K562 (cell line): ENCODE measurements around the gene CNTNAP4. TPM values are rescaled to one million over a fixed set of nuclear protein-coding genes. Genes with fewer than 3 reads are reported as not detected.

Experiments used
- ATAC-seq: fragments of 200-7000 bp; cut with Tn5 transposase; 3 replicates; pipeline ENCODE4 v1.9.1; 2020; ENCODE audit warnings: moderate library complexity
- BruUV-seq: library from RNA; stranded (reverse); fragments of 400-500 nt; replicated peaks from 2 replicates; lab custom pipeline; 2021; lab: Mats Ljungman, UMichigan
- CTCF ChIA-PET: fragments of 300-600 bp; formaldehyde crosslinking; extraction: SDS; loops from one replicate; lab custom pipeline; 2021; ENCODE audit warnings: low intra/inter-chr PET ratio; lab: Yijun Ruan, JAX
- POLR2A ChIA-PET: fragments of 300-600, 350-650 bp; sonication (Branson Sonifier 250); formaldehyde crosslinking; extraction: SDS; loops from one replicate; lab custom pipeline; 2021; ENCODE audit warnings: antibody characterized with exemption, inconsistent platforms; lab: Yijun Ruan, JAX
- DNase-seq, 4 experiments: peaks; one replicate each; pipeline versions ENCODE4 v3.0.0 to v3.0.0-alpha.2; 2011 to 2018; ENCODE audit warnings: low spot score in 3 of 4, mixed read lengths in 3 of 4; ENCODE audit errors: extremely low read depth in 1 of 4
- FAIRE-seq: peaks from 2 replicates; lab custom pipeline; 2011; peaks lifted over from hg19 to GRCh38; lab: Jason Lieb, UNC
- H2AFZ ChIP-seq: 2 replicates; pipeline ENCODE4 v1.6.0; 2011; ENCODE audit warnings: low read depth, low read length, control low read depth, inconsistent platforms
- H3K27ac ChIP-seq: fragments of 200-600 bp; 3 replicates; pipeline ENCODE4 v1.8.0; 2011; ENCODE audit warnings: low read depth, mild to moderate bottlenecking, control low read depth, inconsistent platforms, low read length, moderate library complexity, mixed read lengths; ENCODE audit errors: extremely low read depth
- H3K27me3 ChIP-seq, 2 experiments: fragments of 300-600 bp in 1 of 2; 2 replicates in 1 of 2; 3 replicates in 1 of 2; pipeline versions ENCODE4 v1.6.0 to v1.8.0; 2011; ENCODE audit warnings: inconsistent platforms in 2 of 2, low read length in 2 of 2, mild to moderate bottlenecking in 1 of 2, mixed read lengths in 1 of 2, moderate library complexity in 1 of 2; ENCODE audit not compliant: control insufficient read depth in 2 of 2, insufficient read depth in 2 of 2
- H3K36me3 ChIP-seq: fragments of 300-600 bp; 3 replicates; pipeline ENCODE4 v1.8.0; 2011; ENCODE audit warnings: mild to moderate bottlenecking, low read length, inconsistent platforms; ENCODE audit not compliant: control insufficient read depth, insufficient read depth
- H3K4me1 ChIP-seq, 2 experiments: fragments of 200-600 bp in 1 of 2; replicated peaks in 1 of 2; 2 replicates in 1 of 2; 3 replicates in 1 of 2; pipeline versions ENCODE4 v1.5.1 to v1.8.0; 2011; ENCODE audit warnings: inconsistent platforms in 2 of 2, low read length in 2 of 2, mild to moderate bottlenecking in 1 of 2, mixed read lengths in 1 of 2, moderate library complexity in 1 of 2; ENCODE audit not compliant: control insufficient read depth in 2 of 2, insufficient read depth in 2 of 2
- H3K4me2 ChIP-seq: 2 replicates; pipeline ENCODE4 v1.6.1; 2011; ENCODE audit warnings: low read length, control low read depth, inconsistent platforms, mixed read lengths; ENCODE audit not compliant: insufficient read depth
- H3K4me3 ChIP-seq: fragments of 200-600 bp; sonication (generic), shearing (Covaris generic); 2 replicates; pipeline ENCODE4 v1.5.1; 2016; ENCODE audit warnings: control low read depth, inconsistent platforms
- H3K79me2 ChIP-seq: fragments of 200-600 bp; 3 replicates; pipeline ENCODE4 v1.8.0; 2011; ENCODE audit warnings: low read length, inconsistent platforms; ENCODE audit not compliant: control insufficient read depth, insufficient read depth
- H3K9ac ChIP-seq, 2 experiments: 2 replicates each; pipeline versions ENCODE4 v1.6.0 to v1.6.1; 2011; ENCODE audit warnings: low read depth in 2 of 2, low read length in 2 of 2, control low read depth in 1 of 2, inconsistent platforms in 1 of 2, mild to moderate bottlenecking in 1 of 2, mixed read lengths in 1 of 2; ENCODE audit not compliant: insufficient read depth in 1 of 2
- H3K9me1 ChIP-seq: one replicate; pipeline ENCODE4 v1.6.0; 2011; ENCODE audit warnings: inconsistent platforms, mild to moderate bottlenecking, low read length, moderate library complexity; ENCODE audit not compliant: control insufficient read depth, insufficient read depth
- H3K9me3 ChIP-seq: replicated peaks from 2 replicates; pipeline ENCODE4 v1.5.1; 2011; ENCODE audit warnings: low read depth, low read length, inconsistent platforms; ENCODE audit not compliant: control insufficient read depth, insufficient read depth
- H4K20me1 ChIP-seq: replicated peaks from 2 replicates; pipeline ENCODE4 v1.6.1; 2011; ENCODE audit warnings: low read length, inconsistent platforms, mixed read lengths; ENCODE audit not compliant: control insufficient read depth, insufficient read depth
- DACH1 ChIP-seq: fragments of 450-650 bp; IDR thresholded peaks from 2 replicates; pipeline ENCODE4 v1.6.1; 2018; ENCODE audit not compliant: partially characterized antibody
- DPF2 ChIP-seq: fragments of 450-650 bp; IDR thresholded peaks from 2 replicates; pipeline ENCODE4 v1.6.1; 2016
- E2F4 ChIP-seq: sonication (generic); formaldehyde crosslinking; IDR thresholded peaks from 2 replicates; pipeline ENCODE4 v1.8.0; 2022; ENCODE audit warnings: mild to moderate bottlenecking, low read depth, missing genetic modification reagents
- EZH2 ChIP-seq: IDR thresholded peaks from 2 replicates; pipeline ENCODE4 v1.6.1; 2012; ENCODE audit warnings: low read depth, mild to moderate bottlenecking, inconsistent platforms, low read length, borderline replicate concordance
- KDM2B ChIP-seq: fragments of 250-450 bp; sonication (Bioruptor Pico); IDR thresholded peaks from 2 replicates; pipeline ENCODE4 v1.8.0; 2021; ENCODE audit warnings: mild to moderate bottlenecking, moderate library complexity
- MCM5 ChIP-seq: fragments of 450-650 bp; IDR thresholded peaks from 2 replicates; pipeline ENCODE4 v1.6.1; 2016; ENCODE audit warnings: low read depth
- MTA2 ChIP-seq: fragments of 450-650 bp; IDR thresholded peaks from 2 replicates; pipeline ENCODE4 v1.6.1; 2016; ENCODE audit warnings: low read depth
- MXD1 ChIP-seq: fragments of 250-450 bp; sonication (Bioruptor Pico); IDR thresholded peaks from 2 replicates; pipeline ENCODE4 v1.8.0; 2021; ENCODE audit warnings: borderline replicate concordance, mild to moderate bottlenecking, moderate library complexity; ENCODE audit not compliant: poor library complexity, severe bottlenecking
- PHF20 ChIP-seq: fragments of 450-650 bp; IDR thresholded peaks from 2 replicates; pipeline ENCODE4 v1.6.1; 2018; ENCODE audit not compliant: partially characterized antibody
- RAD21 ChIP-seq, 2 experiments: fragments of 250-450 bp in 1 of 2; fragments of 450-650 bp in 1 of 2; sonication (Bioruptor Pico) in 1 of 2; formaldehyde crosslinking in 1 of 2; IDR thresholded peaks in 1 of 2; conservative IDR thresholded peaks in 1 of 2; 2 replicates each; pipeline versions ENCODE4 v1.4.0 to v1.8.0; 2020 to 2022; ENCODE audit warnings: mild to moderate bottlenecking in 2 of 2, moderate library complexity in 1 of 2
- RBM15 ChIP-seq: fragments of 200-400 bp; formaldehyde crosslinking; IDR thresholded peaks from 2 replicates; pipeline ENCODE4 v1.6.1; 2018; ENCODE audit warnings: mild to moderate bottlenecking, low read length, moderate library complexity; ENCODE audit not compliant: insufficient read depth
- TAF7 ChIP-seq: fragments of 450-650 bp; IDR thresholded peaks from 2 replicates; pipeline ENCODE4 v1.6.1; 2016; ENCODE audit warnings: missing genetic modification characterization, missing compliant biosample characterization
- TFE3 ChIP-seq: fragments of 450-650 bp; formaldehyde crosslinking; IDR thresholded peaks from 2 replicates; pipeline ENCODE4 v1.4.0; 2020; ENCODE audit warnings: mild to moderate bottlenecking, mixed read lengths
- ZBTB43 ChIP-seq: sonication (generic); formaldehyde crosslinking; IDR thresholded peaks from 2 replicates; pipeline ENCODE4 v1.8.0; 2023; ENCODE audit warnings: mild to moderate bottlenecking, missing genetic modification reagents
- ZNF280B ChIP-seq: fragments of 250-450 bp; sonication (Bioruptor Pico); IDR thresholded peaks from 2 replicates; pipeline ENCODE4 v1.5.1; 2021; ENCODE audit warnings: mild to moderate bottlenecking
- ZNF75A ChIP-seq: fragments of 450-650 bp; formaldehyde crosslinking; IDR thresholded peaks from 2 replicates; pipeline ENCODE4 v1.4.0; 2020; ENCODE audit warnings: mild to moderate bottlenecking
- WGBS: fragments of 100-300 bp; shearing (Covaris generic); methylation state at CpG from one replicate; pipeline ENCODE4 v1.1.6; 2016; ENCODE audit warnings: low coverage, mixed read lengths; ENCODE audit not compliant: insufficient coverage; ENCODE audit errors: missing lambda C conversion rate; 5-methylcytosine and 5-hydroxymethylcytosine counted together
- in situ Hi-C: fragments of 300-500 bp; cut with MboI; formaldehyde crosslinking; loops from 4 replicates; pipeline ENCODE4 v1.15.0; 2018; ENCODE audit warnings: inconsistent platforms, mixed read lengths
- intact Hi-C: fragments of 100-400 bp; cut with micrococcal nuclease; formaldehyde crosslinking; loops from 2 replicates; pipeline ENCODE4 v1.14.2; 2022
- polyA plus RNA-seq, 8 experiments: library from polyadenylated mRNA; depleted of rRNA in 4 of 8; stranded (reverse) in 5 of 8; unstranded in 3 of 8; fragments of >200 nt; fragmentation: Nextera tagmentation in 2 of 8; fragmentation: Illumina TruSeq in 1 of 8; extraction: Ambion mirVana in 2 of 8; extraction: Trizol in 1 of 8; gene quantifications; 2 replicates each; pipeline versions ENCODE4 v1.2.1 to v1.2.3, GENCODE V29; 2011 to 2014; ENCODE audit warnings: inconsistent platforms in 1 of 8, missing spikeins in 1 of 8
- total RNA-seq, 7 experiments: library from RNA; depleted of rRNA in 6 of 7; stranded (reverse); fragments of >200 nt in 6 of 7; fragmentation: Illumina TruSeq in 2 of 7; extraction: Trizol in 2 of 7; gene quantifications; 2 replicates each; pipeline versions ENCODE4 v1.2.1 to v1.2.3, GENCODE V29; 2011 to 2021; ENCODE audit warnings: low replicate concordance in 1 of 7

The CNTNAP4 gene
- total and polyA plus RNA-seq, 9 of the 15 experiments (the other 6 are each of a cell fraction or from before 2014, with no cell fraction given): not detected

- TF ChIP-seq E2F4 (CRISPR knock-in tag): no peak
- TF ChIP-seq, all 486 proteins: peak for 0
These were observed 69.0 kb downstream of the CNTNAP4 start (continued) for GRCh38 chr16:76346210-76346609.

GRCh38 chr16:76351441-76351840, 74.2 kb downstream of the CNTNAP4 start:
- FAIRE-seq: no peak
- no peak overlapping the region for H3K27ac ChIP-seq
- no peaks in the 10 kb centered on the region for H4K20me1 ChIP-seq
- H3K4me3 ChIP-seq: no peak overlapping the region
- no TSS peak for BruUV-seq
- no peaks in the 10 kb centered on the region for H3K79me2 ChIP-seq
- ChIA-PET POLR2A (no interaction called here), CTCF (no interaction called here)
- H3K4me2 ChIP-seq: no peak overlapping the region
- H3K9me3 ChIP-seq: no peaks in the 10 kb centered on the region
- no peak overlapping the region for H2AFZ ChIP-seq
- in situ Hi-C loops: no loop called here
- no peak overlapping the region for H3K9ac ChIP-seq
- WGBS: 1% methylated on average over 5 of the region's 5 CpGs
- no peaks in the 10 kb centered on the region for H3K27me3 ChIP-seq
- TF ChIP-seq KDM2B (CRISPR knock-in tag) (no peak), TAF7 (tag) (no peak), TFE3 (CRISPR knock-in tag) (no peak), ZBTB43 (no peak), ZNF280B (CRISPR knock-in tag) (no peak), PHF20 (no peak), DPF2 (no peak), EZH2 (no peak), MTA2 (no peak), MCM5 (no peak), RBM15 (no peak), MXD1 (CRISPR knock-in tag) (no peak), ZNF75A (CRISPR knock-in tag) (no peak), DACH1 (no peak), RAD21 (CRISPR knock-in tag; conservative IDR thresholded peaks at IDR 0.05 in 1 of 2, IDR thresholded peaks at IDR 0.05 in 1 of 2) (no peak)
- H3K9me1 ChIP-seq: no peaks in the 10 kb centered on the region
- ATAC-seq: no peak
- no peak for DNase-seq
- intact Hi-C loops: no loop called here
- H3K4me1 ChIP-seq: no peaks in the 10 kb centered on the region
- H3K36me3 ChIP-seq: no peaks in the 10 kb centered on the region
